ENCODE results near the gene VOPP1. TPM values are rescaled to one million over a fixed set of nuclear protein-coding genes. Genes with fewer than 3 reads are reported as not detected.

VOPP1 gene
- total and polyA plus RNA-seq, 12 donors = 9.3 to 42.9 (median 22.8) TPM

GRCh38 chr7:55534916-55535590 lies 37.2 kb downstream of the VOPP1 start:
- intact Hi-C loops (cut with DNase I) = no loop called here
- no peak for DNase-seq
- WGBS, 2 donors = 72 to 90% methylated on average over 6 of the region's 6 CpGs
- no peaks in the 10 kb centered on the region for H3K27me3 ChIP-seq
- H3K4me1 ChIP-seq = peaks cover 5 to 85% (median 47%) of the 10 kb centered on the region in 9 donors
- ATAC-seq = no peak
- H3K36me3 ChIP-seq = no peaks in the 10 kb centered on the region
- no peaks in the 10 kb centered on the region for H3K9me3 ChIP-seq
- no peak overlapping the region for H3K4me3 ChIP-seq
- TF ChIP-seq, protein P1, sequence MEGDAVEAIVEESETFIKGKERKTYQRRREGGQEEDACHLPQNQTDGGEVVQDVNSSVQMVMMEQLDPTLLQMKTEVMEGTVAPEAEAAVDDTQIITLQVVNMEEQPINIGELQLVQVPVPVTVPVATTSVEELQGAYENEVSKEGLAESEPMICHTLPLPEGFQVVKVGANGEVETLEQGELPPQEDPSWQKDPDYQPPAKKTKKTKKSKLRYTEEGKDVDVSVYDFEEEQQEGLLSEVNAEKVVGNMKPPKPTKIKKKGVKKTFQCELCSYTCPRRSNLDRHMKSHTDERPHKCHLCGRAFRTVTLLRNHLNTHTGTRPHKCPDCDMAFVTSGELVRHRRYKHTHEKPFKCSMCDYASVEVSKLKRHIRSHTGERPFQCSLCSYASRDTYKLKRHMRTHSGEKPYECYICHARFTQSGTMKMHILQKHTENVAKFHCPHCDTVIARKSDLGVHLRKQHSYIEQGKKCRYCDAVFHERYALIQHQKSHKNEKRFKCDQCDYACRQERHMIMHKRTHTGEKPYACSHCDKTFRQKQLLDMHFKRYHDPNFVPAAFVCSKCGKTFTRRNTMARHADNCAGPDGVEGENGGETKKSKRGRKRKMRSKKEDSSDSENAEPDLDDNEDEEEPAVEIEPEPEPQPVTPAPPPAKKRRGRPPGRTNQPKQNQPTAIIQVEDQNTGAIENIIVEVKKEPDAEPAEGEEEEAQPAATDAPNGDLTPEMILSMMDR (IDR thresholded peaks at IDR 0.05) = no peak
- peak overlapping the region in 2 of 10 donors; percentile 24 to 87 for H3K27ac ChIP-seq

GRCh38 chr7:55534262-55534915 lies 37.9 kb downstream of the VOPP1 start:
- H3K27me3 ChIP-seq = no peaks in the 10 kb centered on the region
- DNase-seq = peak in 1 of 2 donors; percentile 18
- TF ChIP-seq, protein P1 (IDR thresholded peaks at IDR 0.05) = no peak
- peak; percentile 60 to 77 (median 70) for ATAC-seq
- intact Hi-C loops (cut with DNase I) = no loop called here
- no peaks in the 10 kb centered on the region for H3K9me3 ChIP-seq
- H3K4me1 ChIP-seq = peaks cover 5 to 82% (median 47%) of the 10 kb centered on the region in 9 donors
- 72 to 79% methylated on average over 8 of the region's 8 CpGs for WGBS, 2 donors
- no peaks in the 10 kb centered on the region for H3K36me3 ChIP-seq
- peak overlapping the region in 3 of 10 donors; percentile 42 to 87 (median 60) for H3K27ac ChIP-seq
- no peak overlapping the region for H3K4me3 ChIP-seq

DNA sequence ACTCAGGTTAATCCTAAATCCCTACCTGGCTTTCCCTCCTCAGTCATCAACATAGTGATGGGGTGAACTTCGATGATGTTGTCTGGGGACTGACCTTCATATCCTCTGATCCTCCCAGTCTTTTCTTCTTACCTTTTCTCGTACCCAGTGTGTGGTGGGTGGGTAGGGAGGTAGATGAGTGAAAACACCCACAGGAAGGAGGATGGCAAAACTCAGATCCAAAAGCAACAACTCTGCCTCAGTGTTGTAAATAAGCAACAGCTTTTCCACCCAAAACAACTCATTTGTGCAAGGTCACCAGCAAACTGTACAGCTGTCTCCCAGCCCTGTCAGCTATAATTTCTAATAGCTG lies 38.6 kb downstream of the VOPP1 start:
- intact Hi-C loops (cut with DNase I) = no loop called here
- no peaks in the 10 kb centered on the region for H3K9me3 ChIP-seq
- peaks cover 5 to 75% (median 47%) of the 10 kb centered on the region in 9 donors for H3K4me1 ChIP-seq
- 82% methylated on average over 2 of the region's 2 CpGs for WGBS, 2 donors
- no peaks in the 10 kb centered on the region for H3K27me3 ChIP-seq
- TF ChIP-seq, protein P1 (IDR thresholded peaks at IDR 0.05) = no peak
- H3K36me3 ChIP-seq = no peaks in the 10 kb centered on the region
- peak in 1 of 8 donors; percentile 2 for ATAC-seq
- peak overlapping the region in 6 of 10 donors; percentile 4 to 87 (median 42) for H3K27ac ChIP-seq
- no peak overlapping the region for H3K4me3 ChIP-seq
- no peak for DNase-seq

DNA sequence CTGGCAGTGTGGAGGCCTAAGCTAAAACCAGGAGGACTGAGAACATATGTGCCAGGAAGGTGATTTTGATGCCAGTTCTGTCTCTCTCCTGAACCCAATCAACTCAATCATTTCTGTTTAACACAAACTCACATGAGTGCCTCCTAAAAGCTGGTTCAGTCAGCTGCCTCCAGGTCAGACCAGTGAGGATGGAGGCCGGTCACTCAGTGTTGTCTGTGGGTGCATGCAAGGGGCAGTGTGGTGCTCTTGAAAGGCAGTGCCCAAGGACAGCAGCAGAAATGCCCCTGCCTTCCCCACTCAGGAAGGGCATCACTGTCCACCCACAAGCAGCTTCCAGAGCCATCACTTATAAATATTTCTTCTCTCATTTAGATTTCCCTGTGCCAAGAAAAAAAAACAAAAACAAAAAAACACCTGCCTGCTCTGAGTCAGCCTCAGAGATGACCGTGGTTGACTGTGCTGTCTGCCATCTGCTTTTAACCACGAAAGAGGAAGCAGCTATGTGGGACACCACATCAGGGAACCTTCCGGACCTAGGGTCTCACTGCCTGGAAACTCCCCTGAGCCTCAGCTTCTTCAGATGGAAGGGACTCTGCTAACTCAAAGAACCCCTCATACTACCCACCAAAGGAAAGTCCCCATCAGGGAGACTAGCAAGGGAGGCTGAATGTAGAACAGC lies 39.1 kb downstream of the VOPP1 start:
- TF ChIP-seq, protein P1 (IDR thresholded peaks at IDR 0.05) = no peak
- peak; percentile 25 to 78 (median 56) for ATAC-seq
- intact Hi-C loops (cut with DNase I) = no loop called here
- DNase-seq = no peak
- Histone ChIP-seq H3K4me3 (no peak overlapping the region), H3K27me3 (no peaks in the 10 kb centered on the region), H3K4me1 (peaks cover 5 to 70% (median 47%) of the 10 kb centered on the region in 9 donors), H3K36me3 (no peaks in the 10 kb centered on the region), H3K27ac (peak overlapping the region in 5 of 10 donors; percentile 4 to 87 (median 43)), H3K9me3 (no peaks in the 10 kb centered on the region)
- 67 to 69% methylated on average over 4 of the region's 4 CpGs for WGBS, 2 donors
